GM19025 (cell line): ENCODE measurements around the gene RPL18A.

Source experiments
- ATAC-seq: cut with Tn5 transposase; IDR thresholded peaks from one replicate; pipeline ENCODE4 v1.9.1; 2021; ENCODE audit warnings: mild to moderate bottlenecking, low read depth, moderate library complexity; ENCODE audit not compliant: unreplicated experiment

RPL18A gene

DNA sequence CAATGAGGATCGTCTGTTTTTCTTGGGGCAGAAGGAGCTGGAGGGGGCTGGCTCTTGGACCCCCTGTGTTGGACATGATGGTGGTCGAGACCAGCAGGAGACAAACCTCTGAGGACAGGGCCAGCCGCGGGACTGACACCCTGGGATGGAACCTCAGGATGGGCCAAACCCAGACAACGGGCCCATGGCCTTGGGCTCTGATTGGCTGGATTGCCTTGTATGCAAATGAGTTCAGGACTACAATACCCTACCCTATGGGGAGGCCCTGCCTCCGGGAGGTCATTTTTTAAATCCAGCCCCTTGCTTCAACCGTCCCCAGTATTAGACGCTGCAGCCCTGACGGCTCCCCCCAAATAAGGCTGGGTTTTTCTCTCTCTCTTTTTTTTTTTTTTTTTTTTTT is 34.1 kb downstream of the RPL18A start:
- ATAC-seq: no peak

DNA sequence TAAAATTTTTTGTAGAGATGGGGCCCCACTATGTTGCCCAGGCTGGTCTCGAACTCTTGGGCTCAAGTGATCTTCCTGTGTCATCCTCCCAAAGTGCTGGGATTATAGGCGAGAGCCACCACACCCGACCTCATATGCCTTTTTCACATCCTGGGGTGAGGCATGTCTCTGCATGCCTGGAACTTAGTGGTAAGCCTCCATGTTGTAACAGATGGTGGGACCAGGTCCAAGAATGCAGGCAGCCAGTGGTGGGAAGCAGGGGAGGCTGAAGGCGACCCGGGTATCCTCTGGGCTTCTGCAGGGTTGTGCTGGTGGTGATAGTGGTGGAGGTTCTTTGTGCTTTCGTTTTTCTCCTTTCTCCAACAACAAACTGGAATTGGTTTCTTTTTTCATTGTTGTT is 43.0 kb downstream of the RPL18A start:
- ATAC-seq: no peak

DNA sequence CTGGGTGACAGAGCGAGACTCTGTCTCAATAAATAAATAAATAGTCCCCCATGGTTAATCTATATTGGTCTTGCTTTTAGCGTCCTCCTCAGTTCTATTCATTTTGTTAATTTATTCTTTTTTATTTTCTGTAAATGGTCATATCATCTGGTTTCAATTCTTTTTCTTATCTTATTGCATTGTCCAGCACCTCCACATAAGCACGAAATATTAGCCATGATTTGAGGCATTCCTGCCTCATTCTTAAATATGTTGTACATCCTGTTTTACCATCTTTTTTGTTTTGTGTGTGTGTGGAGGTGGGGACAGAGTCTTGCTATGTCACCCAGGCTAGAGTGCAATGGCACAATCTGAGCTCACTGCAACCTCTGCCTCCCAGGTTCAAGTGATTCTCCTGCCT is 48.5 kb downstream of the RPL18A start:
- no peak for ATAC-seq

DNA sequence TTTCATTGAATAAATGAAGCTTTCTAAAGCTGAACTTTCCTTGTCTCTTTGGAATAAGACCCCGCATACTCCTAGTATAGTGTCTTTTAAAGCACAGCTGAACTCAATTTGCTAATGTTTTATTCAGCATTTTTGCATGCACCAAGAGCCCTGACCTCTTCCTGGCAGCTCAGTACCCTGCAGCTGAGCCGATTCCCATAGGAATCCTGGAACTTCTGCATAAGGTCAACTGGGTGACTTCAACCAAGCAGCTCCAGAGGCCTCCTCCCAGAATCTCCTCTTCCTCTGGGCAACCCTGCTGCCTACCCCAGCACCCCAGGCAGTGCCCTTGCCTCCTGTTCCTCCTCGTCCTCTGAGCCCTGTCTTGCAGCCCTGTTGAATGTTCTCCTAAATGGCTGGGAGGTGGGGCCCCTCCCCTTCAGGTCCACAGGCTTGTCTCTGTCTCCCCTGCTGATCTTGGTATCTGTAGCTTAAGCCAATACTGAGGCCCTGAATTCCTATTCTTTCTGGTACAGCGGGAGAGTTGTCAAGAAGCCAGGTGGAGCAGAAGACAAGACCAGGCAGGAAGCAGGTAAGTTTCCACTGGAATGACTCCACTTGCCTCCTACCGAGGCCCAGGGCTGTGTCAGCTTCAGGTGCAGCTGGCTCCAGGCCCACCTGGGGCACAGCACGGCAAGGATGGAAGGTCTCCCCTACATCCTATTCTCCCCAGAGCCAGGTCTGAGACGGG is 49.5 kb downstream of the RPL18A start:
- no peak for ATAC-seq

DNA sequence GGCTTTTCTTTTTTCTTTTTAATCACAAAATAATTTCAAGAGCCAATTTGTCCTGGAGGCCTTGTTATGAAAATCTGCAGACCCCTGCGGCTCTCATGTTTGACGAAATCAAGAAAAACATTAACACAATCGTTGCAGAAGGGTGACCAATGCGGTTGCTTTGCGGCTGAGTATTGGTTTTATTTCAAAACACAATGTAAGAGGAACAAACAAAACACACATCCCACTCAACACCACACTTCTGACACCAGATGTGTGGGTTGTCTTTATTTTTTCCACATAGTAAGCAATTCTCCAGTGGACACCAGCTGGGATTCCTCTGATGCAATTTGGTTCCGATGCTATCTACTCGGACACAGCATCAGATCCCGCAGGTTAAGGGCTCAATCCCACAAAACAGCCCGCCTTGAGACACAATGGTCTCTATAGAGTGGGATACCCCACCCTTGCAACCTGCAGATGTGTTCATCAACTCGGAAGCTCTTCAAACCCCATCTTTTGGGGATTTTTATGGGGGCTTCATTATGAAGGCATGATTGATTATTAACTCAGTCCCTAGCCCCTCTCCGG is 51.2 kb downstream of the RPL18A start:
- ATAC-seq: no peak
